HUES64 (cell line): ENCODE measurements around the gene ZNF786. TPM values are rescaled to one million over a fixed set of nuclear protein-coding genes. Genes with fewer than 3 reads are reported as not detected.
A peak's percentile ranks its signal among the peaks of the same experiment; 100 is the strongest.

ENCODE experiments used
- H3K27ac ChIP-seq: 2 replicates; pipeline ENCODE4 v1.7.0; 2013; ENCODE audit warnings: low read depth, low read length, inconsistent platforms
- H3K27me3 ChIP-seq: 2 replicates; pipeline ENCODE4 v1.6.1; 2013; ENCODE audit warnings: mild to moderate bottlenecking, low read length; ENCODE audit not compliant: insufficient read depth
- H3K36me3 ChIP-seq: 2 replicates; pipeline ENCODE4 v1.6.1; 2013; ENCODE audit warnings: mild to moderate bottlenecking, low read length; ENCODE audit not compliant: insufficient read depth
- H3K4me1 ChIP-seq: 2 replicates; pipeline ENCODE4 v1.6.1; 2013; ENCODE audit warnings: mild to moderate bottlenecking, low read length, moderate library complexity; ENCODE audit not compliant: insufficient read depth
- H3K4me3 ChIP-seq: 2 replicates; pipeline ENCODE4 v1.5.1; 2013; ENCODE audit warnings: mild to moderate bottlenecking, low read length, moderate library complexity
- H3K9ac ChIP-seq: 2 replicates; pipeline ENCODE4 v1.6.1; 2013; ENCODE audit warnings: mild to moderate bottlenecking, low read depth, low read length
- H3K9me3 ChIP-seq: 2 replicates; pipeline ENCODE4 v1.6.1; 2013; ENCODE audit warnings: low read depth, low read length; ENCODE audit not compliant: insufficient read depth
- WGBS: fragments of 150-250, 120-280 bp; methylation state at CpG from one replicate; pipeline ENCODE4 v1.1.7; 2013; ENCODE audit warnings: missing lambda C conversion rate; 5-methylcytosine and 5-hydroxymethylcytosine counted together
- polyA plus RNA-seq, 2 experiments: library from polyadenylated mRNA; stranded (reverse); fragments of 50-300 nt; gene quantifications; one replicate each; pipeline ENCODE4 v1.2.3, GENCODE V29; 2013

The ZNF786 gene
- polyA plus RNA-seq (2013, experiment 1 of 2), result 7.0 TPM
- 7.8 TPM for polyA plus RNA-seq (2013, experiment 2 of 2)

GRCh38 chr7:149090397-149091195 lies at the start of gene ZNF786:
Gene ZNF786, minus strand, starts transcription at chr7:149090718. Its CDS starts 78 bp downstream, at chr7:149090640.
- H3K9me3 ChIP-seq, result 0 out of 2 replicates have a peak, but pooled peaks cover under 1% of the 10 kb centered on the region
- H3K27ac ChIP-seq, result peak within 1 kb of the TSS; percentile 88
- WGBS, result under 1% methylated on average over 77 of the region's 77 CpGs
- peak within 1 kb of the TSS; percentile 96 for H3K9ac ChIP-seq
- no peaks in the 10 kb centered on the region for H3K27me3 ChIP-seq
- H3K4me3 ChIP-seq, result peak within 1 kb of the TSS; percentile 84
- 0 out of 2 replicates have a peak, but pooled peaks cover 3% of the 10 kb centered on the region for H3K4me1 ChIP-seq
- peaks cover 17% of the 10 kb centered on the region for H3K36me3 ChIP-seq

- 99% methylated on average over 8 of the region's 9 CpGs for WGBS
- H3K9ac ChIP-seq, result no peak overlapping the region
These were observed 45.6 kb upstream of the ZNF786 start for GRCh38 chr7:149136118-149136517.

GRCh38 chr7:149133028-149133710 lies 42.7 kb upstream of the ZNF786 start:
- 93% methylated on average over 2 of the region's 2 CpGs for WGBS
- H3K36me3 ChIP-seq, result peaks cover 22% of the 10 kb centered on the region

More at GRCh38 chr7:149136118-149136517, 45.6 kb upstream of the ZNF786 start:
- Histone ChIP-seq H3K36me3 (peaks cover 9% of the 10 kb centered on the region), H3K4me1 (no peaks in the 10 kb centered on the region), H3K4me3 (no peak overlapping the region), H3K27me3 (no peaks in the 10 kb centered on the region), H3K27ac (no peak overlapping the region), H3K9me3 (peaks cover 3% of the 10 kb centered on the region; the same call in 1 of the 2 replicates)

GRCh38 chr7:149130572-149131198 lies 40.2 kb upstream of the ZNF786 start:
- no peak overlapping the region for H3K4me3 ChIP-seq
- peaks cover 22% of the 10 kb centered on the region for H3K36me3 ChIP-seq
- H3K27ac ChIP-seq, result no peak overlapping the region
- WGBS, result 95% methylated on average over 5 of the region's 5 CpGs
- H3K27me3 ChIP-seq, result no peaks in the 10 kb centered on the region
- no peak overlapping the region for H3K9ac ChIP-seq
- H3K9me3 ChIP-seq, result peaks cover 13% of the 10 kb centered on the region
- H3K4me1 ChIP-seq, result peaks cover 9% of the 10 kb centered on the region

More at GRCh38 chr7:149133028-149133710, 42.7 kb upstream of the ZNF786 start:
- Histone ChIP-seq H3K4me1 (peaks cover 3% of the 10 kb centered on the region; the same call in 1 of the 2 replicates), H3K27me3 (no peaks in the 10 kb centered on the region), H3K9me3 (peaks cover 13% of the 10 kb centered on the region), H3K27ac (no peak overlapping the region), H3K4me3 (no peak overlapping the region), H3K9ac (no peak overlapping the region)

GRCh38 chr7:149126662-149127266 lies 36.2 kb upstream of the ZNF786 start:
- H3K9ac ChIP-seq, result peak overlapping the region; percentile 93
- H3K27me3 ChIP-seq, result no peaks in the 10 kb centered on the region
- under 1% methylated on average over 48 of the region's 48 CpGs for WGBS

GRCh38 chr7:149125863-149126661 lies 35.5 kb upstream of the ZNF786 start, which contains the start of gene ZNF425:
Gene ZNF425, minus strand, starts transcription at chr7:149126324. Its CDS starts 111 bp downstream, at chr7:149126213.
- peak within 1 kb of the TSS; percentile 87 for H3K27ac ChIP-seq
- peaks cover 10% of the 10 kb centered on the region for H3K9me3 ChIP-seq
- peak within 1 kb of the TSS; percentile 93 for H3K9ac ChIP-seq
- H3K27me3 ChIP-seq, result no peaks in the 10 kb centered on the region
- under 1% methylated on average over 72 of the region's 72 CpGs for WGBS
- H3K4me3 ChIP-seq, result peak within 1 kb of the TSS; percentile 80
- H3K4me1 ChIP-seq, result peaks cover 9% of the 10 kb centered on the region
- peaks cover 13% of the 10 kb centered on the region for H3K36me3 ChIP-seq

More at GRCh38 chr7:149126662-149127266, 36.2 kb upstream of the ZNF786 start:
- Histone ChIP-seq H3K36me3 (peaks cover 20% of the 10 kb centered on the region), H3K9me3 (peaks cover 13% of the 10 kb centered on the region), H3K4me3 (peak overlapping the region; percentile 80), H3K4me1 (peaks cover 9% of the 10 kb centered on the region), H3K27ac (peak overlapping the region; percentile 82)

- peak overlapping the region; percentile 93 for H3K9ac ChIP-seq
- H3K4me1 ChIP-seq, result peaks cover 9% of the 10 kb centered on the region
- H3K9me3 ChIP-seq, result peaks cover 2% of the 10 kb centered on the region
- H3K4me3 ChIP-seq, result peak overlapping the region; percentile 80
- H3K27me3 ChIP-seq, result no peaks in the 10 kb centered on the region
- H3K27ac ChIP-seq, result peak overlapping the region; percentile 87
- 3% methylated on average over 21 of the region's 21 CpGs for WGBS
- peaks cover 5% of the 10 kb centered on the region for H3K36me3 ChIP-seq
These were observed 34.8 kb upstream of the ZNF786 start for GRCh38 chr7:149125189-149125862.

GRCh38 chr7:149109969-149110368 lies 19.5 kb upstream of the ZNF786 start:
- Histone ChIP-seq H3K4me1 (no peaks in the 10 kb centered on the region), H3K27ac (no peak overlapping the region), H3K27me3 (no peaks in the 10 kb centered on the region), H3K9ac (no peak overlapping the region), H3K36me3 (no peaks in the 10 kb centered on the region), H3K4me3 (no peak overlapping the region), H3K9me3 (no peaks in the 10 kb centered on the region)
- 92% methylated on average over 12 of the region's 12 CpGs for WGBS

- Histone ChIP-seq H3K27me3 (no peaks in the 10 kb centered on the region), H3K4me1 (no peaks in the 10 kb centered on the region), H3K9me3 (no peaks in the 10 kb centered on the region), H3K36me3 (peaks cover 3% of the 10 kb centered on the region; the same call in 1 of the 2 replicates), H3K4me3 (no peak overlapping the region), H3K27ac (no peak overlapping the region), H3K9ac (no peak overlapping the region)
- WGBS, result 97% methylated on average over 25 of the region's 25 CpGs
These were observed 14.2 kb upstream of the ZNF786 start for GRCh38 chr7:149104749-149105148.
